22Rv1 (cell line): ENCODE data around the gene PSG6.
"Not testable (repeated sequence)": the region's sequence is repeated elsewhere in the genome, so short reads cannot be mapped to it uniquely, and the experiment has no call there.

Experiments used
- CTCF ChIP-seq: fragments of 450-650 bp; IDR thresholded peaks from 2 replicates; pipeline ENCODE4 v1.5.1; 2017; ENCODE audit warnings: mild to moderate bottlenecking
- ZFX ChIP-seq: fragments of 450-650 bp; IDR thresholded peaks from 2 replicates; pipeline ENCODE4 v1.6.1; 2017; ENCODE audit warnings: antibody characterized with exemption, borderline replicate concordance

- TF ChIP-seq CTCF, ZFX: not testable (repeated sequence)
These were observed 41.1 kb downstream of the PSG6 start for GRCh38 chr19:42876596-42876995.
